GM19463 (cell line): ENCODE results near the gene FAM107B.

Experiments
- ATAC-seq: cut with Tn5 transposase; IDR thresholded peaks from one replicate; pipeline ENCODE4 v1.9.1; 2021; ENCODE audit warnings: mild to moderate bottlenecking, moderate library complexity; ENCODE audit not compliant: unreplicated experiment

The FAM107B gene

GRCh38 chr10:14476641-14477407 lies 297.9 kb downstream of the FAM107B start:
- no peak for ATAC-seq

- ATAC-seq: no peak
Observed at GRCh38 chr10:14476006-14476405, 298.7 kb downstream of the FAM107B start.

GRCh38 chr10:14474656-14475055 lies 300.0 kb downstream of the FAM107B start:
- ATAC-seq: no peak

GRCh38 chr10:14470920-14471319 lies 303.8 kb downstream of the FAM107B start:
- ATAC-seq: no peak

GRCh38 chr10:14468726-14469125 lies 306.0 kb downstream of the FAM107B start:
- ATAC-seq: no peak
